Vagina (tissue), 2 donors: ENCODE data around the gene PTGDR.

Experiments
- POLR2A ChIP-seq, 2 donors: fragments of 450-650 bp; IDR thresholded peaks; one replicate each; pipeline ENCODE4 v1.6.1; 2017; ENCODE audit warnings: antibody characterized with exemption in 2 of 2, mild to moderate bottlenecking in 2 of 2, moderate library complexity in 2 of 2
- POLR2AphosphoS5 ChIP-seq, 2 donors: sonication (generic); formaldehyde crosslinking; IDR thresholded peaks; one replicate each; pipeline ENCODE4 v1.9.0; 2017; ENCODE audit warnings: antibody characterized with exemption in 2 of 2, mild to moderate bottlenecking in 2 of 2, low read depth in 1 of 2; ENCODE audit not compliant: insufficient read depth in 1 of 2
- TF ChIP-seq, protein P1 (sequence below), 3 experiments: fragments of 450-650 bp in 2 of 3; fragments of 200-600 bp in 1 of 3; sonication (generic) in 1 of 3; IDR thresholded peaks; one replicate each; pipeline ENCODE4 v1.5.1; 2017 to 2019; ENCODE audit warnings: antibody characterized with exemption in 3 of 3, mild to moderate bottlenecking in 2 of 3, moderate library complexity in 2 of 3

DNA sequence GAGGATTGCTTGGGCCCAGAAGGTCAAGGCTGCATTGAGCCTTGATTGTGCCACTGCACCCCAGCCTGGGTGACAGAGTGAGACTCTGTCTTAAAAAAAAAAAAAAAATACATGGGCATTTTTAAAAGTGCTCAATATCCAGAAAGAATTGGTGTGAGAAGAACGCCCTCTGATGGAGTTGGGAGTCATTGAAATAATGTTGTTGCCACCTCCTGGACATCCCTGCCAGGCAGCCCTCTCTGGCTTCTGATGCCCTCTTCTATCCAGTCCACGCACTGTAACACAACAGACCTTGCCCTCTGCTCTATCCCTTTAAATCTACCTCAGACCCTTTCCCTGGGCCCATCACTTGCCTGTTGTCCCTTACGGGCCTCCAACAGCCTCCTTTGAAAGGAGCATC lies 4.9 kb downstream of the PTGDR start:
- TF ChIP-seq, protein P1, sequence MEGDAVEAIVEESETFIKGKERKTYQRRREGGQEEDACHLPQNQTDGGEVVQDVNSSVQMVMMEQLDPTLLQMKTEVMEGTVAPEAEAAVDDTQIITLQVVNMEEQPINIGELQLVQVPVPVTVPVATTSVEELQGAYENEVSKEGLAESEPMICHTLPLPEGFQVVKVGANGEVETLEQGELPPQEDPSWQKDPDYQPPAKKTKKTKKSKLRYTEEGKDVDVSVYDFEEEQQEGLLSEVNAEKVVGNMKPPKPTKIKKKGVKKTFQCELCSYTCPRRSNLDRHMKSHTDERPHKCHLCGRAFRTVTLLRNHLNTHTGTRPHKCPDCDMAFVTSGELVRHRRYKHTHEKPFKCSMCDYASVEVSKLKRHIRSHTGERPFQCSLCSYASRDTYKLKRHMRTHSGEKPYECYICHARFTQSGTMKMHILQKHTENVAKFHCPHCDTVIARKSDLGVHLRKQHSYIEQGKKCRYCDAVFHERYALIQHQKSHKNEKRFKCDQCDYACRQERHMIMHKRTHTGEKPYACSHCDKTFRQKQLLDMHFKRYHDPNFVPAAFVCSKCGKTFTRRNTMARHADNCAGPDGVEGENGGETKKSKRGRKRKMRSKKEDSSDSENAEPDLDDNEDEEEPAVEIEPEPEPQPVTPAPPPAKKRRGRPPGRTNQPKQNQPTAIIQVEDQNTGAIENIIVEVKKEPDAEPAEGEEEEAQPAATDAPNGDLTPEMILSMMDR (IDR thresholded peaks at IDR 0.05): no peak
- TF ChIP-seq POLR2A (IDR thresholded peaks at IDR 0.05) (no peak), POLR2AphosphoS5 (IDR thresholded peaks at IDR 0.05; ENCODE audit: insufficient read depth in 1 of 2, low read depth in 1 of 2) (no peak)
